H1 (cell line): Measurements from ENCODE around the gene MBTPS1.

Source experiments
- CBX5 ChIP-seq: fragments of 300-800, 300-1000 bp; sonication (generic); IDR thresholded peaks from 2 replicates; pipeline ENCODE4 v1.7.1; 2016; ENCODE audit warnings: antibody characterized with exemption, low read length, low read depth
- CEBPB ChIP-seq: IDR thresholded peaks from 2 replicates; pipeline ENCODE4 v1.6.1; 2012; ENCODE audit warnings: low read depth, low read length
- EGR1 ChIP-seq: IDR thresholded peaks from 2 replicates; pipeline ENCODE4 v1.6.1; 2011; ENCODE audit warnings: low read depth, low read length, borderline replicate concordance
- EP300 ChIP-seq, 2 experiments: IDR thresholded peaks; 1 replicate in 1 of 2; 2 replicates in 1 of 2; pipeline ENCODE4 v1.6.1; 2011 to 2012; ENCODE audit warnings: low read depth in 2 of 2, low read length in 2 of 2, mild to moderate bottlenecking in 2 of 2, borderline replicate concordance in 1 of 2, inconsistent platforms in 1 of 2, moderate library complexity in 1 of 2
- GABPA ChIP-seq: IDR thresholded peaks from 2 replicates; pipeline ENCODE4 v1.6.1; 2011; ENCODE audit warnings: mild to moderate bottlenecking, low read length, moderate library complexity, borderline replicate concordance; ENCODE audit not compliant: insufficient read depth
- JUN ChIP-seq: IDR thresholded peaks from 2 replicates; pipeline ENCODE4 v1.6.1; 2011; ENCODE audit warnings: low read depth, mild to moderate bottlenecking, improper control_type of control experiment, low read length
- POLR2A ChIP-seq, 2 experiments: IDR thresholded peaks; 1 replicate in 1 of 2; 2 replicates in 1 of 2; pipeline ENCODE4 v1.6.1; 2011; ENCODE audit warnings: low read depth in 2 of 2, low read length in 2 of 2, mild to moderate bottlenecking in 2 of 2; ENCODE audit errors: control extremely low read depth in 1 of 2
- RAD21 ChIP-seq, 2 experiments: IDR thresholded peaks in 1 of 2; conservative IDR thresholded peaks in 1 of 2; 2 replicates each; pipeline ENCODE4 v1.6.1; 2011; ENCODE audit warnings: low read depth in 2 of 2, low read length in 2 of 2, improper control_type of control experiment in 1 of 2, inconsistent platforms in 1 of 2, mild to moderate bottlenecking in 1 of 2, moderate library complexity in 1 of 2
- SP1 ChIP-seq: IDR thresholded peaks from 2 replicates; pipeline ENCODE4 v1.6.1; 2011; ENCODE audit warnings: low read depth, low read length
- ZNF274 ChIP-seq: IDR thresholded peaks from 2 replicates; pipeline ENCODE4 v1.7.0; 2012; ENCODE audit warnings: low read length, borderline replicate concordance; ENCODE audit errors: extremely low read depth
- TF ChIP-seq, protein P1 (sequence below), 3 experiments: IDR thresholded peaks; 1 replicate in 2 of 3; 2 replicates in 1 of 3; pipeline versions ENCODE4 v1.5.1 to v1.6.1; 2011; ENCODE audit warnings: low read length in 3 of 3, mild to moderate bottlenecking in 3 of 3, inconsistent platforms in 2 of 3, low read depth in 1 of 3, moderate library complexity in 1 of 3; ENCODE audit not compliant: insufficient read depth in 1 of 3; ENCODE audit errors: control extremely low read depth in 1 of 3

DNA sequence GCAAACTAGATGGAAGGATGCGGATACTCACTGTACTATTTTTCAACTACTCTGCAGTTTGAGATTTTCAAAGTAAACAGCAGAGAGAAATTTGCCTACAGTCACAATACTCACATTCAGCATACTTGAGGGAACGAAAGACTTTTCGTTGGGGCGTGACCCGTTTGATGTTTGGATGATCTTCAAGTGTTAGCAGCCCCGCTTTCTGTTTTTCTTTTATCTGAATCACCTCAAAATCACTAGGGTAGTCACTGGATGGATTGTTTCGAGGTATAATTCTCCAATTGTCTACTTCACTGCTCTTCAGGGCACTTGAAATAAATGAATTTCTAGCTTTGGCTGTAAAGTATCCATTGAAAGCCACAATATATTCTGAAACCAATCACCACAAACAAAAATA, 17.8 kb downstream of the MBTPS1 start:
- TF ChIP-seq, protein P1, sequence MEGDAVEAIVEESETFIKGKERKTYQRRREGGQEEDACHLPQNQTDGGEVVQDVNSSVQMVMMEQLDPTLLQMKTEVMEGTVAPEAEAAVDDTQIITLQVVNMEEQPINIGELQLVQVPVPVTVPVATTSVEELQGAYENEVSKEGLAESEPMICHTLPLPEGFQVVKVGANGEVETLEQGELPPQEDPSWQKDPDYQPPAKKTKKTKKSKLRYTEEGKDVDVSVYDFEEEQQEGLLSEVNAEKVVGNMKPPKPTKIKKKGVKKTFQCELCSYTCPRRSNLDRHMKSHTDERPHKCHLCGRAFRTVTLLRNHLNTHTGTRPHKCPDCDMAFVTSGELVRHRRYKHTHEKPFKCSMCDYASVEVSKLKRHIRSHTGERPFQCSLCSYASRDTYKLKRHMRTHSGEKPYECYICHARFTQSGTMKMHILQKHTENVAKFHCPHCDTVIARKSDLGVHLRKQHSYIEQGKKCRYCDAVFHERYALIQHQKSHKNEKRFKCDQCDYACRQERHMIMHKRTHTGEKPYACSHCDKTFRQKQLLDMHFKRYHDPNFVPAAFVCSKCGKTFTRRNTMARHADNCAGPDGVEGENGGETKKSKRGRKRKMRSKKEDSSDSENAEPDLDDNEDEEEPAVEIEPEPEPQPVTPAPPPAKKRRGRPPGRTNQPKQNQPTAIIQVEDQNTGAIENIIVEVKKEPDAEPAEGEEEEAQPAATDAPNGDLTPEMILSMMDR (IDR thresholded peaks at IDR 0.05; ENCODE audit: control extremely low read depth in 1 of 3, insufficient read depth in 1 of 3, low read depth in 1 of 3, low read length in 3 of 3) = no peak
- TF ChIP-seq POLR2A (IDR thresholded peaks at IDR 0.05; ENCODE audit: control extremely low read depth in 1 of 2, low read depth in 2 of 2, low read length in 2 of 2) (no peak), ZNF274 (no peak), CBX5 (no peak), EGR1 (no peak), GABPA (no peak), SP1 (no peak), EP300 (IDR thresholded peaks at IDR 0.05; ENCODE audit: borderline replicate concordance in 1 of 2, low read depth in 2 of 2, low read length in 2 of 2) (no peak), JUN (no peak), RAD21 (IDR thresholded peaks at IDR 0.05 in 1 of 2, conservative IDR thresholded peaks at IDR 0.05 in 1 of 2; ENCODE audit: low read depth in 2 of 2, low read length in 2 of 2) (no peak), CEBPB (no peak)
